Measurements from ENCODE around the gene DNAJC10. TPM values are rescaled to one million over a fixed set of nuclear protein-coding genes. Genes with fewer than 3 reads are reported as not detected.
A peak's percentile ranks its signal among the peaks of the same experiment; 100 is the strongest.
"Not testable (repeated sequence)": the region's sequence is repeated elsewhere in the genome, so short reads cannot be mapped to it uniquely, and the experiment has no call there.

DNAJC10 gene
- total RNA-seq, 4 donors from 2014 or later: 13.6 to 33.6 (median 22.5) TPM

DNA sequence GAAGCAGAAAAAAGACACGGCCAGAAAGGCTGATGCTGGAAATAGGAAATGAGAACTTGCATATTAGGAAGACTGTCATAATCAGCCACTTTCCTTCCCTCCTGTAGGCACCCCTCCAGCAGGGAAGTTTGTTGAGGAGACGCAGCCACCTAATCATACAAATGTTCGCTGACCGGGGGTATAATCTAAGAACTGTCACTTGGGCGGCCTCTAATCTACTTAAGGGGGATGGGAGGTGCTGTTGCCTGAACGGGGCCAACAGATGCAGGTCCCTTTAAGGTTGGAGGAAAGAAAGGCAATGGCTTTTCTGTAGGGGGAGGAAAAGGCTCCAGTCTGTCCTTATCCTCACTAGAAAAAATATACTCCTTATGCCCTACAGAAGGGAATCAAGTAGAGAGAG lies 50.6 kb downstream of the DNAJC10 start:
- Histone ChIP-seq H3K4me3 (no peak overlapping the region), H3K27me3 (no peaks in the 10 kb centered on the region), H3K27ac (no peak overlapping the region), H3K4me1 (peaks cover 3 to 10% of the 10 kb centered on the region in 2 donors), H3K36me3 (peaks cover 0 to 7% of the 10 kb centered on the region in 2 donors), H3K9me3 (no peaks in the 10 kb centered on the region)
- ATAC-seq (no peak), DNase-seq (no peak)
- TF ChIP-seq, protein P1, sequence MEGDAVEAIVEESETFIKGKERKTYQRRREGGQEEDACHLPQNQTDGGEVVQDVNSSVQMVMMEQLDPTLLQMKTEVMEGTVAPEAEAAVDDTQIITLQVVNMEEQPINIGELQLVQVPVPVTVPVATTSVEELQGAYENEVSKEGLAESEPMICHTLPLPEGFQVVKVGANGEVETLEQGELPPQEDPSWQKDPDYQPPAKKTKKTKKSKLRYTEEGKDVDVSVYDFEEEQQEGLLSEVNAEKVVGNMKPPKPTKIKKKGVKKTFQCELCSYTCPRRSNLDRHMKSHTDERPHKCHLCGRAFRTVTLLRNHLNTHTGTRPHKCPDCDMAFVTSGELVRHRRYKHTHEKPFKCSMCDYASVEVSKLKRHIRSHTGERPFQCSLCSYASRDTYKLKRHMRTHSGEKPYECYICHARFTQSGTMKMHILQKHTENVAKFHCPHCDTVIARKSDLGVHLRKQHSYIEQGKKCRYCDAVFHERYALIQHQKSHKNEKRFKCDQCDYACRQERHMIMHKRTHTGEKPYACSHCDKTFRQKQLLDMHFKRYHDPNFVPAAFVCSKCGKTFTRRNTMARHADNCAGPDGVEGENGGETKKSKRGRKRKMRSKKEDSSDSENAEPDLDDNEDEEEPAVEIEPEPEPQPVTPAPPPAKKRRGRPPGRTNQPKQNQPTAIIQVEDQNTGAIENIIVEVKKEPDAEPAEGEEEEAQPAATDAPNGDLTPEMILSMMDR (IDR thresholded peaks at IDR 0.05 in 4 of 5, conservative IDR thresholded peaks at IDR 0.05 in 1 of 5): no peak
- TF ChIP-seq POLR2A (IDR thresholded peaks at IDR 0.05): no peak
- in situ Hi-C loops (cut with MboI; ENCODE audit: low sequenced_read_pairs in 4 of 4) (no loop called here), intact Hi-C loops (cut with DNase I; ENCODE audit: low total_unique reads) (no loop called here)

DNA sequence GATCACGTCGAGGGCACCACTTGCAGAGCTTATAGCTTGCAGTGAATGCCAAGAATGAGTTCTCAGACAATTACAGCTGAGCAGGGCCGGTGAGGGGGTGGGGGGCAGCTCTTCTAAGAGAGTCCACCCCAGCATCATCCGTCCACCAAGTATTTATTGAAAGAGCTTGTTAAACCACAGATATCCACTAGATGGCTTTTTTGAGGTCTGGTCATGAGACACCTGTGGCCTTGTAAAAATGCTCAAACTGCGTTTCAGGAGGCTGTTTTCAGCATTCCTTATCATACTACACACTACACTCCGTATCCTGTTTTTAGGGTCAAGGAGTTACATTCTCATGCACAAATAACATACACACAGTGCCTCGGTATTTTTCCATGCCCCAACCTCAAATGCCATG lies 51.5 kb downstream of the DNAJC10 start:
- no peaks in the 10 kb centered on the region for H3K27me3 ChIP-seq
- H3K36me3 ChIP-seq: peaks cover 0 to 7% of the 10 kb centered on the region in 2 donors
- H3K9me3 ChIP-seq: no peaks in the 10 kb centered on the region
- no peak for TF ChIP-seq POLR2A (IDR thresholded peaks at IDR 0.05)
- TF ChIP-seq, protein P1 (IDR thresholded peaks at IDR 0.05 in 4 of 5, conservative IDR thresholded peaks at IDR 0.05 in 1 of 5): peak in 1 of 5 experiments; percentile 35
- peaks cover 3 to 10% of the 10 kb centered on the region in 2 donors for H3K4me1 ChIP-seq
- intact Hi-C loops (cut with DNase I; ENCODE audit: low total_unique reads): no loop called here
- in situ Hi-C loops (cut with MboI; ENCODE audit: low sequenced_read_pairs in 4 of 4): no loop called here
- no peak overlapping the region for H3K4me3 ChIP-seq
- ATAC-seq (no peak), DNase-seq (no peak)
- H3K27ac ChIP-seq: no peak overlapping the region

- H3K9me3 ChIP-seq; DNase-seq; in situ Hi-C loops (cut with MboI; ENCODE audit: low sequenced_read_pairs in 4 of 4); H3K27me3 ChIP-seq; intact Hi-C loops (cut with DNase I; ENCODE audit: low total_unique reads); H3K4me3 ChIP-seq; ATAC-seq; H3K27ac ChIP-seq; H3K4me1 ChIP-seq; H3K36me3 ChIP-seq: not testable (repeated sequence)
These were observed 52.9 kb downstream of the DNAJC10 start for GRCh38 chr2:182768950-182769349.

DNA sequence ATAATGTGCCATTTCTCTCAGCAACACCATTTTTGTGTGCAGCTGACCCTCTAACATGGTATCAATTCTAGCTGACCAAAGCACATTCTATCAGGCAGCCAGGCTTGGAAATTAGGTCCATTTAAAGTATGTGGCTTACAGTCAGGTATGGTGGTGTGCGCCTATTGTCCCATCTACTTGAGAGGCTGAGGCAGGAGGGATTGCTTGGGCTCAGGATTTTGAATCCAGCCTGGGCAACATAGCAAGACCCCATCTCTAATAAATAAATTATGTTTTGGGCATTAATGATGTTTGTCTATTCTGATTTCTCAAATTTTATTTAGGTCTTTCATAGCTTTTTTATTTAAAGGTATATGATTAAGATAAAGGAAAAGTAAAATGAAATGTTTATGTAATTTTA lies 63.3 kb downstream of the DNAJC10 start:
- no peaks in the 10 kb centered on the region for H3K9me3 ChIP-seq
- TF ChIP-seq POLR2A (IDR thresholded peaks at IDR 0.05): no peak
- TF ChIP-seq, protein P1 (IDR thresholded peaks at IDR 0.05 in 4 of 5, conservative IDR thresholded peaks at IDR 0.05 in 1 of 5): no peak
- no peaks in the 10 kb centered on the region for H3K27me3 ChIP-seq
- peaks cover 0 to 8% of the 10 kb centered on the region in 2 donors for H3K36me3 ChIP-seq
- DNase-seq (no peak), ATAC-seq (no peak)
- no peak overlapping the region for H3K4me3 ChIP-seq
- no peaks in the 10 kb centered on the region for H3K4me1 ChIP-seq
- H3K27ac ChIP-seq: no peak overlapping the region
- in situ Hi-C loops (cut with MboI; ENCODE audit: low sequenced_read_pairs in 4 of 4) (no loop called here), intact Hi-C loops (cut with DNase I; ENCODE audit: low total_unique reads) (no loop called here)

- H3K4me3 ChIP-seq; H3K9me3 ChIP-seq; DNase-seq; H3K27me3 ChIP-seq; H3K4me1 ChIP-seq; ATAC-seq; H3K36me3 ChIP-seq; H3K27ac ChIP-seq; intact Hi-C loops (cut with DNase I; ENCODE audit: low total_unique reads): not testable (repeated sequence)
- in situ Hi-C loops (cut with MboI; ENCODE audit: low sequenced_read_pairs in 4 of 4): loop anchor here in 2 of 4 donors (10.0 kb wide), 1 partner anchor 204 kb away; no protein-coding TSS in a partner anchor
These were observed 65.0 kb downstream of the DNAJC10 start for GRCh38 chr2:182781099-182781498.

DNA sequence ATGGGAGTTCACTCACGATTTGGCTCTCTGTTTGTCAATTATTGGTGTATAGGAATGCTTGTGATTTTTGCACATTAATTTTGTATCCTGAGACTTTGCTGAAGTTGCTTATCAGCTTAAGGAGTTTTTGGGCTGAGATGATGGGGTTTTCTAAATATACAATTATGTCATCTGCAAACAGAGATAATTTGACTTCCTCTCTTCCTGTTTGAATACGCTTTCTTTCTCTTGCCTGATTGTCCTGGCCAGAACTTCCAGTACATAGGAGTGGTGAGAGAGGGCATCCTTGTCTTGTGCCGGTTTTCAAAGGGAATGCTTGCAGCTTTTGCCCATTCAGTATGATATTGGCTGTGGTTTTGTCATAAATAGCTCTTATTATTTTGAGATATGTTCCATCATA lies 66.6 kb downstream of the DNAJC10 start:
- H3K27ac ChIP-seq; DNase-seq; H3K36me3 ChIP-seq; H3K4me1 ChIP-seq; H3K27me3 ChIP-seq; ATAC-seq; H3K4me3 ChIP-seq; H3K9me3 ChIP-seq; intact Hi-C loops (cut with DNase I; ENCODE audit: low total_unique reads): not testable (repeated sequence)
- in situ Hi-C loops (cut with MboI; ENCODE audit: low sequenced_read_pairs in 4 of 4): loop anchor here in 2 of 4 donors (10.0 kb wide), 1 partner anchor 202 kb away; no protein-coding TSS in a partner anchor
